HCT116 (cell line): ENCODE results near the gene ANKRD44. TPM values are rescaled to one million over a fixed set of nuclear protein-coding genes. Genes with fewer than 3 reads are reported as not detected.

Experiments
- ATAC-seq: fragments of 200-7000 bp; cut with Tn5 transposase; 2 replicates; pipeline ENCODE4 v1.9.1; 2020; ENCODE audit warnings: mild to moderate bottlenecking, moderate library complexity
- BruUV-seq: library from RNA; stranded (reverse); fragments of 400-500 nt; replicated peaks from 2 replicates; lab custom pipeline; 2021; lab: Mats Ljungman, UMichigan
- CTCF ChIA-PET: fragments of 300-600 bp; sonication (Branson Sonifier 250); formaldehyde crosslinking; loops from one replicate; lab custom pipeline; 2021; ENCODE audit warnings: antibody characterized with exemption; lab: Charles Lee
- POLR2A ChIA-PET: fragments of 300-600, 350-600 bp; sonication (Branson Sonifier 250); formaldehyde crosslinking; loops from one replicate; lab custom pipeline; 2021; ENCODE audit warnings: antibody characterized with exemption; lab: Charles Lee
- RAD21 ChIA-PET, 2 experiments: fragments of 300-600 bp; sonication (Branson Sonifier 250); formaldehyde crosslinking; loops; one replicate each; lab custom pipeline; 2023; ENCODE audit warnings: low total read pairs in 2 of 2; ENCODE audit not compliant: uncharacterized antibody in 2 of 2, unreplicated experiment in 2 of 2, low non-redundant PET in 1 of 2; lab: Charles Lee
- DNase-seq: peaks from one replicate; pipeline ENCODE4 v3.0.0-alpha.2; 2010; ENCODE audit warnings: low read depth, low spot score
- H2AFZ ChIP-seq: fragments of 200-600 bp; shearing (Covaris generic), sonication (generic); 2 replicates; pipeline ENCODE4 v1.6.1; 2017; ENCODE audit warnings: low read depth, mixed run types, mixed read lengths, antibody characterized with exemption, low read length; ENCODE audit not compliant: poor library complexity, severe bottlenecking
- H3K27ac ChIP-seq: 2 replicates; pipeline ENCODE4 v1.5.1; 2012; ENCODE audit warnings: low read depth, low read length
- H3K27me3 ChIP-seq: fragments of 200-600 bp; sonication (generic); 2 replicates; pipeline ENCODE4 v1.6.1; 2016; ENCODE audit warnings: mixed run types, low read length, mixed read lengths; ENCODE audit not compliant: insufficient read depth
- H3K36me3 ChIP-seq, 2 experiments: fragments of 200-500 bp in 1 of 2; fragments of 200-600 bp in 1 of 2; sonication (Bioruptor generic) in 1 of 2; sonication (generic) in 1 of 2; 2 replicates each; pipeline versions ENCODE4 v1.5.1 to v1.6.1; 2014 to 2016; ENCODE audit warnings: low read length in 2 of 2, inconsistent platforms in 1 of 2, mixed read lengths in 1 of 2, mixed run types in 1 of 2; ENCODE audit not compliant: insufficient read depth in 2 of 2, control insufficient read depth in 1 of 2
- H3K4me1 ChIP-seq, 2 experiments: fragments of 200-600 bp in 1 of 2; sonication (generic) in 1 of 2; 2 replicates each; pipeline versions ENCODE4 v1.5.1 to v1.6.1; 2012 to 2017; ENCODE audit warnings: low read length in 2 of 2, inconsistent platforms in 1 of 2, mild to moderate bottlenecking in 1 of 2, mixed read lengths in 1 of 2, mixed run types in 1 of 2, moderate library complexity in 1 of 2; ENCODE audit not compliant: insufficient read depth in 2 of 2, control insufficient read depth in 1 of 2
- H3K4me2 ChIP-seq: fragments of 200-600 bp; sonication (generic); 2 replicates; pipeline ENCODE4 v1.6.1; 2017; ENCODE audit warnings: mixed run types, low read length, mixed read lengths
- H3K4me3 ChIP-seq, 2 experiments: fragments of 200-600 bp in 1 of 2; sonication (generic) in 1 of 2; replicated peaks in 1 of 2; 2 replicates each; pipeline ENCODE4 v1.5.1; 2011 to 2016; ENCODE audit warnings: low read length in 2 of 2, control low read depth in 1 of 2, low read depth in 1 of 2, mild to moderate bottlenecking in 1 of 2, mixed read lengths in 1 of 2, mixed run types in 1 of 2
- H3K79me2 ChIP-seq: fragments of 200-600 bp; sonication (generic); 2 replicates; pipeline ENCODE4 v1.6.1; 2017; ENCODE audit warnings: mild to moderate bottlenecking, mixed run types, low read length, moderate library complexity, mixed read lengths; ENCODE audit not compliant: insufficient read depth
- H3K9ac ChIP-seq: fragments of 200-600 bp; sonication (generic); 2 replicates; pipeline ENCODE4 v1.6.1; 2016; ENCODE audit warnings: low read length, mixed read lengths
- H3K9me2 ChIP-seq: fragments of 200-600 bp; sonication (generic), shearing (Covaris generic); 2 replicates; pipeline ENCODE4 v1.6.1; 2017; ENCODE audit warnings: mixed run types, mild to moderate bottlenecking, moderate library complexity; ENCODE audit not compliant: insufficient read depth
- H3K9me3 ChIP-seq, 2 experiments: fragments of 200-500 bp in 1 of 2; fragments of 200-600 bp in 1 of 2; sonication (Bioruptor generic) in 1 of 2; sonication (generic) in 1 of 2; 2 replicates each; pipeline ENCODE4 v1.6.1; 2014 to 2017; ENCODE audit warnings: low read length in 2 of 2, mixed read lengths in 2 of 2, inconsistent platforms in 1 of 2, low read depth in 1 of 2, mild to moderate bottlenecking in 1 of 2, mixed run types in 1 of 2, moderate library complexity in 1 of 2; ENCODE audit not compliant: control insufficient read depth in 1 of 2, insufficient read depth in 1 of 2
- H4K20me1 ChIP-seq: fragments of 200-600 bp; sonication (generic), shearing (Covaris generic); 2 replicates; pipeline ENCODE4 v1.6.1; 2017; ENCODE audit warnings: mixed run types, mild to moderate bottlenecking, moderate library complexity; ENCODE audit not compliant: insufficient read depth
- ATF3 ChIP-seq: IDR thresholded peaks from 2 replicates; pipeline ENCODE4 v1.6.1; 2012
- CBX3 ChIP-seq: IDR thresholded peaks from 2 replicates; pipeline ENCODE4 v1.6.1; 2012; ENCODE audit warnings: low read depth
- CEBPB ChIP-seq: IDR thresholded peaks from 2 replicates; pipeline ENCODE4 v1.6.1; 2012; ENCODE audit warnings: low read depth
- EGR1 ChIP-seq: IDR thresholded peaks from 2 replicates; pipeline ENCODE4 v1.6.1; 2012; ENCODE audit warnings: low read depth
- ELF1 ChIP-seq: IDR thresholded peaks from 2 replicates; pipeline ENCODE4 v1.6.1; 2012; ENCODE audit warnings: low read depth, borderline replicate concordance
- EZH2 ChIP-seq: fragments of 200-600 bp; sonication (generic); IDR thresholded peaks from 2 replicates; pipeline ENCODE4 v1.6.1; 2017; ENCODE audit warnings: antibody characterized with exemption, mixed run types
- EZH2phosphoT487 ChIP-seq: fragments of 200-600 bp; IDR thresholded peaks from 2 replicates; pipeline ENCODE4 v1.6.1; 2018; ENCODE audit warnings: antibody characterized with exemption, borderline replicate concordance
- FOSL1 ChIP-seq: IDR thresholded peaks from 2 replicates; pipeline ENCODE4 v1.6.1; 2012; ENCODE audit warnings: low read depth
- JUND ChIP-seq: IDR thresholded peaks from 2 replicates; pipeline ENCODE4 v1.6.1; 2012
- SIN3A ChIP-seq: IDR thresholded peaks from 2 replicates; pipeline ENCODE4 v1.6.1; 2012; ENCODE audit warnings: low read depth
- SRF ChIP-seq: IDR thresholded peaks from 2 replicates; pipeline ENCODE4 v1.6.1; 2012; ENCODE audit warnings: low read depth
- TCF7L2 ChIP-seq: IDR thresholded peaks from 2 replicates; pipeline ENCODE4 v1.7.0; 2011; ENCODE audit warnings: borderline replicate concordance, inconsistent platforms; ENCODE audit not compliant: insufficient read depth, insufficient read length; ENCODE audit errors: extremely low read depth
- YY1 ChIP-seq: IDR thresholded peaks from 2 replicates; pipeline ENCODE4 v1.6.1; 2011; ENCODE audit warnings: low read length, low read depth, moderate library complexity, mild to moderate bottlenecking; ENCODE audit not compliant: insufficient replicate concordance; ENCODE audit errors: extremely low read depth
- ZBTB33 ChIP-seq: IDR thresholded peaks from 2 replicates; pipeline ENCODE4 v1.6.1; 2011; ENCODE audit warnings: mild to moderate bottlenecking, low read length, moderate library complexity; ENCODE audit not compliant: insufficient replicate concordance; ENCODE audit errors: extremely low read depth
- ZNF274 ChIP-seq: fragments of 200-500 bp; sonication (Bioruptor generic); IDR thresholded peaks from 2 replicates; pipeline ENCODE4 v1.6.1; 2014; ENCODE audit warnings: mild to moderate bottlenecking, low read depth, low read length, inconsistent platforms
- intact Hi-C: fragments of 100-400 bp; cut with micrococcal nuclease; formaldehyde crosslinking; loops from 2 replicates; pipeline ENCODE4 v1.10.0; 2022
- total RNA-seq: library from RNA; stranded (reverse); gene quantifications from one replicate; pipeline ENCODE4 v1.2.1, GENCODE V29; 2021; ENCODE audit not compliant: unreplicated experiment

Gene ANKRD44
- total RNA-seq, 1 experiment from 2014 or later = 2.7 TPM

DNA sequence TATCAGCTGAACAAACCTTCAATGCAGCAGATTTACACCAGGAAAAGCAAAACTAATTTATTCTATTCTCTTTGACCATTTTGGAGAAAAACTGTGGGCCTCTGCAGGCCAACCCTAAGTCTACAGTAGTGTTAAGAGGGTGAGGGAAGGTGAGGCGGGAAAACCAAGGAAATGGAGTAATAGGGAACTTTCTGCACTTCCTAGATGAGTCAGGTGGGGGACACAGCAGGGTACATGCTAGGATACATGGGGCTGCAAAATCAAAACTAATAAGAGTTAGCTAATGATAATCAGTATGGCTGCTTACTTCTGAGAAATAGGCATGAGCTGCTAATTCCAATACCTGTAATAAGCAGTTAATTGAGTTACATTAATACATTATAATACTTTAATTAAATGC, 318.1 kb downstream of the ANKRD44 start:
- no peak overlapping the region for H3K9ac ChIP-seq
- no peak for DNase-seq
- TF ChIP-seq SRF = no peak
- TF ChIP-seq ZBTB33 = no peak
- TF ChIP-seq TCF7L2 = no peak
- TF ChIP-seq FOSL1 = no peak
- TF ChIP-seq CEBPB = no peak
- TF ChIP-seq JUND = no peak
- no peak for TF ChIP-seq CBX3
- no peak for TF ChIP-seq ELF1
- TF ChIP-seq ATF3 = no peak
- no peak for TF ChIP-seq ZNF274
- no peak for TF ChIP-seq YY1
- TF ChIP-seq EZH2 = no peak
- no peak for TF ChIP-seq EGR1
- TF ChIP-seq SIN3A = no peak
- no peak for TF ChIP-seq EZH2phosphoT487
- TF ChIP-seq, all 23 proteins: peak for 0
- Histone ChIP-seq H4K20me1 (no peaks in the 10 kb centered on the region), H2AFZ (no peak overlapping the region), H3K9me2 (no peaks in the 10 kb centered on the region), H3K36me3 (no peaks in the 10 kb centered on the region), H3K9me3 (no peaks in the 10 kb centered on the region), H3K4me2 (no peak overlapping the region), H3K4me1 (peaks cover 8 to 14% of the 10 kb centered on the region in 2 experiments; a peak in 3 of 4 replicates), H3K27ac (no peak overlapping the region), H3K79me2 (no peaks in the 10 kb centered on the region), H3K4me3 (no peak overlapping the region), H3K27me3 (no peaks in the 10 kb centered on the region)
- intact Hi-C loops = no loop called here
- ChIA-PET RAD21 (no interaction called here), CTCF (interaction anchor here (1.3 kb wide), 1 partner anchor 19 kb away, joined by 3 read pairs; no protein-coding TSS in a partner anchor), POLR2A (no interaction called here)
- BruUV-seq = no TSS peak
- no peak for ATAC-seq
